Esophagus muscularis mucosa (tissue), 3 donors: ENCODE data around the gene IRAK2.
"Not testable (repeated sequence)": the region's sequence is repeated elsewhere in the genome, so short reads cannot be mapped to it uniquely, and the experiment has no call there.

Source experiments
- CTCF ChIP-seq, 3 experiments: fragments of 200-600 bp in 2 of 3; fragments of 450-650 bp in 1 of 3; sonication (generic) in 2 of 3; IDR thresholded peaks; one replicate each; pipeline ENCODE4 v1.5.1; 2017 to 2019; ENCODE audit warnings: antibody characterized with exemption in 3 of 3, mild to moderate bottlenecking in 2 of 3, moderate library complexity in 1 of 3
- POLR2AphosphoS5 ChIP-seq, 2 donors: sonication (generic); formaldehyde crosslinking; IDR thresholded peaks; one replicate each; pipeline ENCODE4 v1.6.1; 2017; ENCODE audit warnings: antibody characterized with exemption in 2 of 2

DNA sequence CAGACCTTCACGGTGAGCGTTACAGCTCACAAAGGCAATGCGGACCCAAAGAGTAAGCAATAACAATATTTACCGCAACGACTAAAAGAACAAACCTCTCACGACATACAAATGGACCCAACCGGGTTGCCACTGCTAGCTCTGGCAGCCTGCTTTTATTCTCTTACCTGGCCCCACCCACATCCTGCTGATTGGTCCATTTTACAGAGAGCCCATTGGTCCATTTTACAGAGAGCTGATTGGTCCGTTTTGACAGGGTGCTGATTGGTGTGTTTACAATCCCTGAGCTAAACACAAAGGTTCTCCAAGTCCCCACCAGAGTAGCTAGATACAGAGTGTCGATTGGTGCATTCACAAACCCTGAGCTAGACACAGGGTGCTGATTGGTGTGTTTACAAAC is 28.8 kb upstream of the IRAK2 start:
- TF ChIP-seq POLR2AphosphoS5, CTCF (IDR thresholded peaks at IDR 0.05): not testable (repeated sequence)
